Ramos (cell line): ENCODE results near the gene GPR173.

Experiments
- in situ Hi-C: fragments of 300-500 bp; cut with MboI; formaldehyde crosslinking; loops from one replicate; pipeline ENCODE4 v1.14.3; 2022; ENCODE audit warnings: low sequenced_read_pairs; ENCODE audit not compliant: unreplicated experiment

GPR173 gene

GRCh38 chrX:53048169-53049126 lies at the start of gene GPR173:
Gene GPR173, plus strand, starts transcription at chrX:53048789. Its CDS starts 27,833 bp downstream, at chrX:53076622.
- in situ Hi-C loops, result no loop called here

- in situ Hi-C loops, result no loop called here
Measured at GRCh38 chrX:53000447-53001135, 48.0 kb upstream of the GPR173 start.

DNA sequence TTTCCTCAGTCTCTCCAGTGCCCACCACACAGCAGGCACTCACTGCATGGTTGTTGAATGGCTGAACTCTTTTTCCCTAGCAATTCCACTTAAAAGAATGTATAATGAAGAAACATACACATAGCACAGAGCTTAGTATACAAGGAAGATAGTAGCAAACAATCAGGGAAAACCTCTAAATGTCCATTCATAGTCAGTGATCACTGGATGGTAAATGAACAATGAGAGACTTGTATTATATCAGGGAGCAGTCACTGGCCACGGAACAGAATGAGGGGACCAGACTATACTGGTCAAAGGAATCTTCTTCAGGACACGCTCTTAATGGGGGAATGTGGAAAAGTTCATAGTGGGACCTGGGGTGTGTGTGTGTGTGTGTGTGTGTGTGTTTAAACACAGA lies 46.6 kb upstream of the GPR173 start:
- in situ Hi-C loops, result no loop called here

- in situ Hi-C loops, result no loop called here
Measured at GRCh38 chrX:53003111-53003510, 45.5 kb upstream of the GPR173 start.

- in situ Hi-C loops, result no loop called here
Measured at GRCh38 chrX:53004038-53004437, 44.6 kb upstream of the GPR173 start.

DNA sequence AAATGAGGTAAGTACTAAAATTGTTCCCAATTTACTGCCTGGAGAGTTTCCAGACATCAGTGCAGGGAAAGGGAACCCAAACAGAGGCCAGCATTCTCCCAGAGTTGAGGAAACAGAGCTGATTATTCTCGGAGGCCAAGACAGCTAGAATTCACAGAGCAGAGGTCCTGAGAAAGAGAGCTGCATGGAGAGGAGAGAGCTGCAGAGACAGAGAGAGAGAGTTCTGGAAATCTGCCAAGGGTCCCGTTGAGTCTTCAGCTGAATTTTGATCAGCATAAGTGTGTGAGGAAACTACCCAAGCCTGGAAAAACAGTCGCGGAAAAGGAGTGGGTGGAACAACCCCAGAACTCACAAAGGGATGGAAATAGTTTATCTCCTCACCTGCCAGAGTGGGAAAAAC lies 43.8 kb upstream of the GPR173 start:
- in situ Hi-C loops, result no loop called here

GRCh38 chrX:53005327-53005726 lies 43.3 kb upstream of the GPR173 start:
- in situ Hi-C loops, result no loop called here

DNA sequence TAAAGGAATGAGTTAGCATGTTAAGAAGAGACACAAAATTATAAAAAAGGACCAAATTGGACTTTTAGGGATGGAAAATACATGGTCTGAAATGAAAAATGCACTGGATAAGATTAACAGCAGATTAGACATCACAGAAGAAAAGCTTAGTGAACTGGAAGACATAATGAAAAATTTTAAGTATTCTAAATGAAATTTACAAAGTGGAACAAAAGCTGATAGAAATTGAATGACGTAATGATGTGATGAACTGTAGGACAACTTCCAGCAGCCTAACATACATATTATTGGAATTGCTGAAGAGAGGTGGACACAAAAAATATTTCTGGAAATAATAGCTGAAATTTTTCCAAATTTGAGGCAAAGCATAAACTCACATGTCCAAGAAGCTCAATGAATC lies 39.6 kb upstream of the GPR173 start:
- in situ Hi-C loops, result no loop called here

DNA sequence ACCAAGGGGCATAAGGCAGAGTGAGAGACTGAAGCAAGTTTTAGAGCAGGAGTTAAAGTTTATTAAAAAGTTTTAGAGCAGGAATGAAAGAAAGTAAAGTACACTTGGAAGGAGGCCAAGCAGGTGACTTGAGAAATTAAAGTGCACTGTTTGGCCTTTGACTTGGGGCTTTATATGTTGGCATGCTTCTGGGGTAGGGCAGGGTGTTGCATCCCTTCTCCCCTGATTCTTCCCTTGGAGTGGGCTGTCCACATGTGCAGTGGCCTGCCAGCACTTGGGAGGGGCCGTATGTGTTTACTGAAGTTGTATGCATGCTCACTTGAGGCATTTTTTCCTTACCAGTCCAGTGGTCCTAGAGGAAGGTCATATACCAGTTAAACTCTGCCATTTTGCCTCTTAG lies 35.3 kb upstream of the GPR173 start:
- in situ Hi-C loops, result no loop called here

DNA sequence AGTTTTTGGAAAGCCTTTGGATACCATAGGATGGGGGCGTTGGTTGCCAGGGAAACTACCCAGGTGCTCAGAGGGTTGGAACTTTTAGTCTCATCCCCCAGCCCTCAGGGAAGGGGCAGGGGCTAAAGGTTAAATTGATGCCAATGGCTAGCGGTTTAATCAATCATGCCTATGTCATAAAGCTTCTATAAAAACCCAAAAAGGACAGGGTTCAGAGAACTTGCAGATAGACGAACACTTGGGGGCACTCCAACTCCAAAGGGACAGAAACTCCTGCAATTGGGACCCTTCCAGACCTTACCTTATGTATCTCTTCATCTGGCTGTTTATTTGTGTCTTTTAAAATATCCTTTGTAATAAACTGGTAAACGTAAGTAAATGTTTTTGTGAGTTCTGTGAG lies 30.0 kb upstream of the GPR173 start:
- in situ Hi-C loops, result no loop called here

DNA sequence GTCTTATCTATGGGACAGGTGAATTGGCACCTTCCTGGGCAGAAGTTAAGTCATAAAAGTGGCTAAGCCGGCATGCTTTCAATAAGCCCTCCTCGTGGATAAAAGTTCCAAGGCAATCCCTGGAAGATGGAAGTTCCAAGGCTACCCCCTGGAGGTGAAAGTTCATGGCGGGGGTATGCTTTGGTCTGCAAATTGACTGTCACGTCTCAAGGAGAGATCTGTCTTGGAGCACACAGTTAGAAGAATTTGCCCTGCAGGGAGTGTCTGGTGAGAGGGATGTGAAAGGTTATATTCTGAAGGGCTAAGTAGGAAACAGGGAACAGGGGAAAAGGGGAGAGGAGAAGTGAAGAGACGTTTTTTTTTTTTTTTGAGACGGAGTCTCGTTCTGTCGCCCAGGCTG lies 26.2 kb upstream of the GPR173 start:
- in situ Hi-C loops, result no loop called here

DNA sequence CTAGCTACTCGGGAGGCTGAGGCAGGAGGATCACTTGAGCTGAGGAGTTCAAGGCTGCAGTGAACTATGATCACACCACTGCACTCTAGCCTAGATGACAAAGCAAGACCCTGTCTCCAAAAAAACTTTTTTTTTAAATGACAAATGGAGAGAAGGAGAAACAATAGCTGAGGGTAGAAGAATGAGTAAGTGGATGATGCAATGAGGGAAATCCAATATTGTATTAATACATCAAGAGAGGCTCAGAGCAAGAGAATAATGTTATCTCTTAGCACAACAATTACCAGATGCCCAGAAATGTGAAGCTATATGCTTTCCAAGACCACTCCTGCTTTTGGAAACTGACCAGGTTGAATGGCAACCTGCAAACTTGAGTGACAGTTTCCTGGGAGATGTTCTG lies 19.9 kb upstream of the GPR173 start:
- in situ Hi-C loops, result no loop called here

- in situ Hi-C loops, result no loop called here
Measured at GRCh38 chrX:53031380-53031779, 17.2 kb upstream of the GPR173 start.

- in situ Hi-C loops, result no loop called here
Measured at GRCh38 chrX:53036149-53036548, 12.4 kb upstream of the GPR173 start.

DNA sequence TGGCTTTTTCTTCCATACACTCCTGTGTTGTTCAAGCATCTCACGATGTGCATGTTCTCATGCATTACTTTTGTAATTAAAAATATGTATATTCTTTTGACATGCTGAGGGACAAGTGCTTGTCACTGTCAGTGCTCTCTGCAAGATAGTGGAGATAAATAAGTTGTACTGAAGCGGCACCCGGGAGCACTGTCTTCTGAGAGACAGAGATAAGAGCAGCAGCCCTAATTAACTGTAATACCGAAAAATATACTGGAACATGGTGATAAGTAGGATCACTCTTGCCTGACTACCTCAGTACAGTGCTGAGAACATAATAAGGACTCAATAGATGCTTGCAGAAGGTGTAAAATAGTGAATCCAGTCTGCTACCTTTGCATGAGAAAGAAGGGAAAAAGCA lies 9.4 kb upstream of the GPR173 start:
- in situ Hi-C loops, result no loop called here

GRCh38 chrX:53044995-53045394 lies 3.6 kb upstream of the GPR173 start:
- in situ Hi-C loops, result no loop called here

GRCh38 chrX:53047228-53047627 lies 1.4 kb upstream of the GPR173 start:
- in situ Hi-C loops, result no loop called here

GRCh38 chrX:53049127-53049517 lies 533 bp downstream of the GPR173 start:
- in situ Hi-C loops, result no loop called here

GRCh38 chrX:53050841-53051240 lies 2.3 kb downstream of the GPR173 start:
- in situ Hi-C loops, result no loop called here

DNA sequence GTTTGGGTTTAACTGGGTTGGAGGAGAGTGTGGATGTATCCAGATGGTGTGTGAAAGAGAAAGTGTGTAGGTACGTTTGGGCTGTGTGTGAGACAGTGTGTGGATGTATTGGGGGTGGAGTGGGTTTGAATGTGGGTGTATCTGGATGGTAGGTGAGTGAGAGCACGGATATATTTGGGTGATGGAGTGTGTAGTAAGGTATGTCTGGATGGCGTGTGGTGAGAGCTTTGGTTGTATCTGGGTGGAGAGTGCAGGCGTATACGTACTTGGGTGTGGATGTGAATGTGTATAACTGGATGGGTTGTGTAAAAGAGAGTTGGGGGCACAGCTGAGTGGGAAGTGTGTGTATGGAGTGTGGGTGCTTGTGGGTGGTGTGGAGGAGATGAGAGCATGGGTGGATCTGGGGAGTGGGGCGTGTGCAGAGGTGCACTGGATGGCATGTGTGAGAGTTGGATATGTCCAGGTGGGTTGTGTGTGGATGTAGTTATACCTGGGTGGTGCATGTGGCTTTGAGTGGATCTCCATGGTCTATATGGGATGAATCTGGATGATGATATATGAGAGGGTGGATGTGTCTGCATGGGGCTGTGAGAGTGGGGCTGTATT lies 6.8 kb downstream of the GPR173 start:
- in situ Hi-C loops, result no loop called here

DNA sequence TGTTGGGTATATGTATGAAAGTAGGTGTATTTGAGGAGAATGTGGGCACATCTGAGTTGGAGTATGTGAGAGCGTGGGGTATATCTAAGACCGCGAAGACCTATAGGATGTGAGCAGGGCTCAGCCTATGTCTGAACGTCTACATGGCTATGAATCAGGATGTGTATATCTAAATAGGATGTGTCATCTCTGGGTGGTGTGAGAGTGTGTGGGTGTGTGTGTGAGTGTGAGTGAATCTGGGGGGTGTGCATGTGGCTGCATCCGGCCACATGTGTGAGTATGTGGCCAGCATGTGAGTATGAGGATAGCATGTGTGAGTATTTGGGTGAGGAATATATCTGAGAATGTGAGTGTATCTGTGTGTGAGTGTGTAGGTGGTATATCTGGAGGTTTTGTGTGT lies 7.7 kb downstream of the GPR173 start:
- in situ Hi-C loops, result no loop called here
